Activated effector memory CD4-positive, alpha-beta T cell treated with Interleukin-2 at 50 U/mL for 16 hours (primary cell): ENCODE measurements around the gene CCDC137.
"Not testable (repeated sequence)": the region's sequence is repeated elsewhere in the genome, so short reads cannot be mapped to it uniquely, and the experiment has no call there.

ENCODE experiments used
- DNase-seq: peaks from one replicate; pipeline ENCODE4 v3.0.0-alpha.2; 2020

Gene CCDC137, protein sequence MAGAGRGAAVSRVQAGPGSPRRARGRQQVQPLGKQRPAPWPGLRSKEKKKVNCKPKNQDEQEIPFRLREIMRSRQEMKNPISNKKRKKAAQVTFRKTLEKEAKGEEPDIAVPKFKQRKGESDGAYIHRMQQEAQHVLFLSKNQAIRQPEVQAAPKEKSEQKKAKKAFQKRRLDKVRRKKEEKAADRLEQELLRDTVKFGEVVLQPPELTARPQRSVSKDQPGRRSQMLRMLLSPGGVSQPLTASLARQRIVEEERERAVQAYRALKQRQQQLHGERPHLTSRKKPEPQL

DNA sequence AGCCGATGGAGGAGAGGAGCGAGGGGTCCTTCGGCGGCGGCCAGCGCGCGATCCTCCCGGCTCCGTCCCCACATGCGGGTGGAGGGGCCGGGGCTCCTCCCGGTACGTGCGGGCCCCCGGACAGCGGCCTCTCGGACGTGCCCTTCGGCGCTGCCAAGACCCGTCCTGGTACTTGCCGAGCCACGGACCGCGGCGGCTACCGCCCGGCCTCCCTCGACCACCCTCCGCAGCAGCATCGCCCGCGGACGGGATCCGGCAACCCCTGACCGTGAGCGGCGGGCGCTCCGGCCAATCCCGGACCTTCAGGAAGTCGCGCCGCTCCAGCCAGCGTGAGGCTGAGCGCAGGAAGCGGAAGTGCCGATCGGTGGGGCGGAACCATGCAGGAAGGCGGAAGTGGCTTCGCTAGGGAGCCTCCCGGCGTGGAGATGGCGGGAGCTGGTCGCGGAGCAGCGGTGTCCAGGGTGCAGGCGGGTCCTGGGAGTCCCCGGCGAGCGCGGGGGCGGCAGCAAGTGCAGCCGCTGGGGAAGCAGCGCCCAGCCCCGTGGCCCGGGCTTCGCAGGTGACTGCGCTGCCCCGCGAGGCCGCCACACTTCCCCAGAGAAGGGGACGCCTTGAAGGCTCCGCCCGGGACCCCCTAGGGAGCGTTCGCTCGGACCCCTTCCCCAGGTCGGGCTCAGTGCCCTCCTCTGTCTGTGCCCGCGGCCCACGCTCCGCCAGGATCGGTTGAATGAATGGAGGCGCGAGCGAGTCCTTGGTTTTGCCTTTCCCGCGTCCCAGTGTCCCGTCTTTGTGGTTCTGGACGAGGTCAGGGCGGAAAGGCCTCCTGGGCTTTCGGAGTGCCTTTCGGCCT lies at the start of gene CCDC137, which contains the start of gene OXLD1:
Gene CCDC137, plus strand, starts transcription at position 396 of the 850 bp plus-strand sequence. Its CDS starts 30 bp downstream, at position 426.
Gene OXLD1, minus strand, starts transcription at position 264 of the 850 bp plus-strand sequence. Its CDS starts 28 bp downstream, at position 236.
- DNase-seq = peak; percentile 89

DNA sequence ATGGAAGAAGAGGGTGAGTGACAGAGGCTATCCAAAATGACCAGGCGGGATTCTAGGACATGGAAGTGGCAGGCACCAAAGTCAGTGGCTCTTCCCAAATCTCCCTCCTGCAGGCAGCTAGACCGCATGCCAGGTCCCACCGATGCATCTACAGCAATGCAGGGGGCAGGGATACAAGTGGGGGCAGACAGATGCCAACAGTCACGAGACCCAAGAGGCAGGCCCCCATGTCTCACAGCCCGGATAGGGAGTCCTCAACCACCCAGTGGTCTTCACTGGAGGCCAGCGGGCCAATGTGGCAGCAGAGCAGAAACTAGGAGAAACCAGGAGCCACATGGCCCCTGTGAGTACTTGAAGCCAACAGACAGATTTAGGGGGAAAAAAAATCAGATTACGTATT lies 49.7 kb upstream of the CCDC137 start:
- no peak for DNase-seq

DNA sequence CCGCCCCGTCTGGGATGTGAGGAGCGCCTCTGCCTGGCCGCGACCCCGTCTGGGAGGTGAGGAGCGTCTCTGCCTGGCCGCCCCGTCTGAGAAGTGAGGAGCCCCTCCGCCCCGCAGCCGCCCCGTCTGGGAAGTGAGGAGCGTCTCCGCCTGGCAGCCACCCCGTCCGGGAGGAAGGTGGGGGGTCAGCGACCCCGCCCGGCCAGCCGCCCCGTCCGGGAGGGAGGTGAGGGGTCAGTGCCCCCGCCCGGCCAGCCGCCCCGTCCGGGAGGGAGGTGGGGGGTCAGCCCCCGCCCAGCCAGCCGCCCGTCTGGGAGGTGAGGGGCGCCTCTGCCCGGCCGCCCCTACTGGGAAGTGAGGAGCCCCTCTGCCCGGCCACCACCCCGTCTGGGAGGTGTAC lies 48.2 kb upstream of the CCDC137 start:
- DNase-seq = not testable (repeated sequence)

DNA sequence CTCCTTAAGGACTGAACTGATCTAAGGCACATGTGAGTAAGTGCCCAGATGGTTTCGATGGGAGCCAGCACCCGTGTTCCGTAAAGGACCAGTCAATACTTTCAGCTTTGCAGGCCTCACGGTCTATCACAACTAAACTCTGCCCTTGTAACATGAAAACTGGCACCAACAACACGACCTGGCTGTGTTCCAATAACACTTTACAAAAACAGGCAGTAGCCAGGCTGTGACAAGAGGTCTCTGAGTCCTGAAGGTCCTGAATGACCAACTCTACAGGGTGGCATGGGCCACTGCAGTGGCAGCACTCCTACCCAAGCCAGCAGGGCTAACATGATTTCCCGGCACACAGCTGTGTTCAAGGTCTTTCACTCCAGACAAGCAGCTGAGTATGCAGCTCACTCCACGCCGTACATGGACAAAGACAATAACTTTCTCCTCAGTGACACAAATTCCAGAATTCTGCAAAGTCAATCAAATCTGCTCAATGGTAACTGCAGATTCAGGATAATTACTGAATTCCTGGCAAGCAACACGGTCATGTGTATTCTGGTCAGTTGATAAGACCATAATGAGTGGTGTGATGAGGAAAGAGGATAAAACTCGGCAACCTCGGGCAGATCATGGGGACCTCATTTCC lies 44.9 kb upstream of the CCDC137 start:
- no peak for DNase-seq

DNA sequence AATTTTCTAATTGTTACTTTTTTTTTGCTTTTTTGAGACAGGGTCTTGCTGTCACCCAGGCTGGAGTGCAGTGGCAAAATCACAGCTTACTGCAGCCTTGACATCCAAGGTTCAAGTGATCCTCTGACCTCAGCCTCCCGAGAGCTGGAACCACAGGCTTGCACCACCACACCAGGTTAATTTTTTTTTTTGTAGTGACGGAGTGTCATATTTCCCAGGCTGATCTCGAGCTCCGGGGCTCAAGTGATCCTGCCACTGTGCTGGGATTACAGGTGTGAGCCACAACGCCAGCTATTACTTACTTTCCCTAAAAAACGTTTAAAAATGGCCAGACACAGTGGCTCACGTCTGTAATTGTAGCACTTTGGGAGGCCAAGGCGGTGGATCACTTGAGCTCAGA lies 36.3 kb upstream of the CCDC137 start:
- DNase-seq = no peak

DNA sequence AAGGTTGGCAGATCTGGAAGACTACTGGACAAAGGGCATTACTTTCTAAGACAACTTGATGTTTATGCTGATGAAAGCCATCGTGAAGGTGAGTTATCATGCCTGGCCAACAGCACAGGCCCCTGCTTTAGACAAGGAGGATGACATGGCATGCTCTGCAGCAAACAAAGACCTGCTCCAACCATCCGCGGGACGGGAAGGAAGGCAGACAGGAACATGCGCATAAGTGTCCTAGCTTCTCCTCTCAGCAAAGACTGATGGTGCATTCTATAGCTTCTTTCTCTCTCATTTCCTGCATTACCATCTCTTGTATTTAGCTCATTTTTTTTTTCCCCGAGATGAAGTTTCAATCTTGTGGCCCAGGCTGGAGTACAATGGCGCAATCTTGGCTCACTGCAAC lies 35.1 kb upstream of the CCDC137 start:
- DNase-seq = no peak

DNA sequence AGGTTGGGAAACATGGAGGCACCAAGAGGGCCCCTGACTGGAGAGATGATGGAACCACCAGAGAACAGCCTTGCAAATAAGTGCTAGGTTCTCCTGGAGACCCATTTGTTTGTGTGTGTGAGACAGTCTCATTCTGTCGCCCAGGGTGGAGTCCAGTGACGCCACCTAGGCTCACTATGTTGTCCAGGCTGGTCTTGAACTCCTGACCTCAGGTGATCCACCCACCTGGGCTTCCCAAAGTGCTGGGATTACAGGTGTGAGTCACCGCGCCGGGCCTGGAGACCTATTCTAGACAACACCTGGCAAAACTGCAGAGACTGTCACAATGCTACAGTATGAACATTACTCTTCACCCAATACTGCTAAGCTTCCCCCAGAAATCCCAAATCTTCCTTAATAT lies 31.1 kb upstream of the CCDC137 start:
- DNase-seq = no peak

DNA sequence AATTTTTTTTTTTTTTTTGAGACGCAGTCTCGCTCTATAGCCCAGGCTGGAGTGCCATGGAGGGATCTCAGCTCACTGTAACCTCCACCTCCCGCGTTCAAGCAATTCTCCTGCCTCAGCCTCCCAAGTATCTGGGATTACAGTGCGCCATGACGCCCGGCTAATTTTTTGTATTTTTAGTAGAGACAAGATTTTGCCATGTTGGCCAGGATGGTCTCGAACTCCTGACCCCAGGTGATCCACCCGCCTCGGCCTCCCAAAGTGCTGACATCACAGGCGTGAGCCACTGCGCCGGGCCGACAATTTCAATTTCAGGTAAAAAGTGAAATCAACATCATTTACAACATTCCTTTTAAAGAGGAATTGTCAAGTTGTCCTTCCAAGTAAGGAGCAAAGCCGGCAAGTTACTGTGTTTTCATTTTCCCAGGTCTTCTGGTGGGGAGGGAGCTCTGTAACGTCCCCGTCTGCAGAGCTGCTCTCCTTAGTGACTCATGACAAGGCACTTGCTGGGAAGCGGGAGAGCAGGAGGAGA lies 30.5 kb upstream of the CCDC137 start:
- DNase-seq = no peak

DNA sequence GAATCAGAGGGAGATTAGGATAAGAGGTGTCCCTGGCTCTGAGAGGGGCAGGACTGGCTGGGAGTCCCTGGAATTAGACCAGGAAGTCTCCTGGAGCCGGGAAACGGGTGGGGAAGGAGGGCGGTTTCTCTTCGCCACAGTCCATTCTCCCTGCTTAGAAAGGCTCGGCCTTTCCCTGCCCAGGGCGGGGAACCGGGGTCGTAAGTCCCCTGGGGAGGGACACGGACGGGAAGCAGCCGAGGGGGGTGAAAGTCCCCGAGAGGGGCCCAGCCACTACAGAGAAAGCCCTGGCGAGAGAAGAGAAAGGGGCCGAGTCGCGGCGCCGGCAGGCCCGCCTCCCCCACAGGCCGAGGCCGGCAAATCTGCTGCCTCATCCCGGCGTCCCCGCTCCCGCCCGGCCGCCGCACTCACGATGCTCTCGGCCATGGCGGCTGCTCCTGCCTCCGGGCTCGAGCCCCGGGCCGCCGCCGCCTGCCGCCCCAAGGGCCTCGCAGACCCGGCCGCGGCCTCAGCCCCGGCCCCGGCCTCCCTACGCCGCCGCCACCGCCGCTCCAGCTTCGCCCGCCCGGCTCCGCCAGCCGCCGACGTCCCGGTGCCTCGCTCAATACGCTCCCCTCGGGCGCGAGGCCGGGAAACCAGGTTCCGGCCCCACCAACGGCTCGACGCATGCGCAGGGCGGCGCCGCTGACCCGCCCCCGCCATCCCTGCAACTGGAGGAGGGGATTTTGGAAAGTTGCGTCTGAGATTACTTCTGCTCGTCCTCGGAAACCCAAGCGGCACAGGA lies 29.8 kb upstream of the CCDC137 start, which contains the start of the genes NPLOC4 and TSPAN10:
Gene NPLOC4, minus strand, starts transcription at position 608 of the 784 bp plus-strand sequence. Its CDS starts 182 bp downstream, at position 426.
Gene TSPAN10, plus strand, starts transcription at position 692 of the 784 bp plus-strand sequence. CDS start 5,217 bp downstream, outside the sequence.
- peak; percentile 77 for DNase-seq

DNA sequence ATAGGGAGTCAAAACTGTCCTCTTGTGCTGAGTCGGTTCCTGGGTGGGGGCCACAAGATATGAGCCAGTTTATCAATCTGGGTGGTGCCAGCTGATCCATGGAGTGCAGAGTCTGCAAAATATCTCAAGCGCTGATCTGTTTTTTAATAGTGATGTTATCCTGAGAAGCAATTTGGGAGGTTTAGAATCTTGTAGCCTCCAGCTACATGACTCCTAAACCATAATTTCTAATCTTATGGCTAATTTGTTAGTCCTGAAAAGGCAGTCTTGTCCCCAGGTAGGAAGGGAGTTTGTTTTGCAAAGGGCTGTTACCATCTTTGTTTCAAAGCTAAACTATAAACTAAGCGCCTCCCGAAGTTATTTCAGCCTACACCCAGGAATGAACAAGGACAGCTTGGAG lies 27.9 kb upstream of the CCDC137 start:
- DNase-seq = no peak

DNA sequence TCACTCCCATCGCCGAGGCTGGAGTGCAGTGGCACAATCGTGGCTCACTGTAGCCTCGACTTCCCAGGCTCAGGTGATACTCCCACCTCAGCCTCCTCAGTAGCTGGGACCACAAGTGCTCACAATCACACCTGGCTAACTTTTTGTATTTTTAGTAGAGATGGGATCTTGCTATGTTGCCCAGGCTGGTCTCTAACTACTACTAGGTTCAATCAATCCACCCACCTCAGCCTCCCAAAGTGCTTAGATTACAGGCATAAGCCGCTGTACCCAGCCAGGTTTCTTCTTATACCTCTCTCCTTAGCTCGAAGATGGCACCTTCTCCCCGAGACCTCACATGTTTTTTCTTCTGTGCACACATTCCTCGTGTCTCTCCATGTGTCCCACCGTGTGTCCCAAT lies 26.5 kb upstream of the CCDC137 start:
- no peak for DNase-seq

DNA sequence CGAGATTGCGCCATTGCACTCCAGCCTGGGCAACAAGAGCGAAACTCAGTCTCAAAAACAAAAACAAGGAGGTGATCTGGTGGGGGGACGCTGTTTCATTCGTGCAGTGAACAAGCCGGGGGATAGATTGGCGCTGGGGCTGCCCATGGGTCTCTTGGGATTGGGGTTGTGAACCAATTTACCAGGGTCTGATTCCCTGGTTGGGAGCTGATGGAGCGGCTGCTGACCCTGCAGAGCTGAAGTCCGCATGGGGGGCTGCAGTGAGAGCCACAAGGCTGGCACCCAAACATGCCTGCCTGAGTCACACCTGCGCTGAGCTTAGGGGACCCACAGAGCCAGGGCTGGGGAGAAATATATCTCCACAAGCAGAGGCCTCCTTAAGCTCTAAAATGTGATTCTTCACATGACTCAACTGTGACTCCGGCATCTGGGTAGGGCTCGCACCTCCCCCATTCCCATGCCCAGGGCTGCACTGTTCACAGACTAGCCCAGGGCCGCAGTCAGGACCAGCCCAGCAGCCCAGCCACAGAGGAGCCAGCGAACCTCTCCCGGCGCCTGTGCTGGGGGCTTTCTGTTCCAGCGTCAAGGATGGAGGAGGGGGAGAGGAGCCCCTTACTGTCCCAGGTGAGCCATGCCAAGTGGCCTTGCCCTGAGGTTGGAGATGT lies 24.6 kb upstream of the CCDC137 start:
- no peak for DNase-seq

DNA sequence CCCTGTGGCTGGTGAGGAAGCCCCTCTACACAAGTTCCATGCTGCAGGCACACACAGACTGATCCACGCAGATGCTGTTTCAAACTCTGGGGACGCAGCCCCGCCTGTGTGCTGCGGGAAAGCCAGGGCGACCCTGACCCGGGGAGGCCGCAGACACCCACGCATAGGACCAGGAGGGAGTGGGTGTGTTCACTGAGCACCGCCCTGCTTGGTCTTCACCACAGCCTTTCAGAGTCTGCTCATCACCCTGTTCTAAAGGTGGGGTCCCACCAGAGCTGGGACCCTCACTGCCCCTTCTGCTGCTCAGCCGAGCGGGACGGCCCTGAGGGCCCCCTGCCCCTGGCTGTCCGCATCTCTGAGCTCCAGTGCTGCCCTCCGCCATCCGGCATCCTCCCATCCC lies 22.0 kb upstream of the CCDC137 start:
- no peak for DNase-seq

DNA sequence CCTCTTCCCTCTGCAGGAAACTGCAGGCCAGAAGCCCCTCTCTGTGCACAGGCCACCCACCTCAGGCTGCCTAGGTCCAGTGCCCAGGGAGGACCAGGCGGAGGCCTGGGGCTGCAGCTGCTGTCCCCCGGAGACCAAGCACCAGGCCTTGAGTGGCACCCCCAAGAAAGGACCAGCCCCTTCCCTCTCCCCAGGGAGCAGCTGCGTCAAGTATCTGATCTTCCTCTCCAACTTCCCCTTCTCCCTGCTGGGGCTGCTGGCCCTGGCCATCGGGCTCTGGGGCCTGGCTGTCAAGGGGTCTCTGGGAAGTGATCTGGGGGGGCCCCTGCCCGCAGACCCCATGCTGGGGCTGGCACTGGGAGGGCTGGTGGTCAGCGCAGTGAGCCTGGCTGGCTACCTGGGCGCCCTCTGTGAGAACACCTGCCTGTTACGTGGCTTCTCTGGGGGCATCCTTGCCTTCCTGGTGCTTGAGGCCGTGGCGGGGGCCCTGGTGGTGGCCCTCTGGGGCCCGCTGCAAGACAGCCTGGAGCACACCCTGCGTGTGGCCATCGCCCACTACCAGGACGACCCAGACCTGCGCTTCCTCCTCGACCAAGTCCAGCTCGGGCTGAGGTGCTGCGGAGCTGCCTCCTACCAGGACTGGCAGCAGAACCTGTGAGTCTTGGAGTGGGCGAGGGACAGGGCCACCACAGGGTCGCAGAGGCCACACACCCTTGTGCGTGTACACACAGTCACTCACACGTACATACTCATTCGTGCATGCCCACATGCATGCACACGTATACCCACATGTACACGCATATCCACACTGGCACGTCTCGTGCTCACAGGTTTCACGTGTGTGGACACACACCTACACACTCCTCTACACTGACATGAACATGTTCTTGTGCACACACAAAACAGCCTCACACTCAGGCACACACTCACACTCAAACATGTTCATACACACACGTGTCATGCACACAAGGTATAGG lies 21.3 kb upstream of the CCDC137 start:
- DNase-seq = no peak

DNA sequence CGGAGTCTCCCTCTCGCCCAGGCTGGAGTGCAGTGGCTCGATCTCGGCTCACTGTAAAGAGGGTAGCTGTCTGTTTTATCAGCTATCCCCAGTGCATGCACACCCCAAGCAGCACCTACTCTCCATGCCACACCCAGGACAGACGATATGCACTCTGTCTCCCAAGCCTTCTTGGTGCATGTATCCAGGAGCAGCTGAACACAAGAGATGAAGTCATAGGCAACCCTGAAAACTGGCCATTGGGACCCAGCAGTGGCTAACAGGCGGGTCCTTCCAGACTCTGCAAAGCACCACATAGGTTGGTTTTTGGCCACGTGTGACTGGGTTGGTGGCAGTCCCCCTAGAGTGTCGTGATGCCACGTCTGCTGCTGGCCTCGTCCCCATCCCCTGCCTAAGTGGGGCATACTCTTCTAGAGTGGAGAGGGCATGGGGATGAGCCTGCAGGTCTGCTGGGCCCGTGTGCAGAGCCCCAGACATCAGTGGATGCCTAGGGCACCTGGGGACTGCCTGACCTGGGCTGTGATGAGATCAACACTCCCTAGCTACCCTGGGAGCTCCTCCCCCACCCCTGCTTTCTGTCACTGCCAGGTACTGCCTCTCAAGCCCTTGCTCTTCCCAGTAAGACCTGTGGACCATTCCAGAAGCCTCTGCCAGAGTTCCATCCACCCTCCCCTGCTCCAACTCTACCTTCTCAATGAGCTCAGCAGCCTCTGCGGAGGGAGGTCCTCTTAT lies 19.5 kb upstream of the CCDC137 start:
- DNase-seq = no peak

DNA sequence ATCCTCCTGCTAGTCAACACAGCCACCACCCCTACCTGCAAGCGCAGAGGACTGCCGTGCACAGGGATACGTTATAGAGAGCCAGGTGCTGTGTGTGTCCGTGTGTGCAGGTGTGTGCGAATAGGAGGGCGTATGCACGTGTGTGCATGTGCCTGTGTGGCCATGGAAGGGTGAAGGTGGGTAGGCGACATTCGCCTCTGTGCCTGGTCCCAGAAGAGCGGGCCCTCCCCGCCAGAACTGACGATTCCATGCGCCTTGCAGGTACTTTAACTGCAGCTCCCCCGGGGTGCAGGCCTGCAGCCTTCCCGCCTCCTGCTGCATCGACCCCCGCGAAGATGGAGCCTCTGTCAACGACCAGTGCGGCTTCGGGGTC lies 18.9 kb upstream of the CCDC137 start:
- no peak for DNase-seq

DNA sequence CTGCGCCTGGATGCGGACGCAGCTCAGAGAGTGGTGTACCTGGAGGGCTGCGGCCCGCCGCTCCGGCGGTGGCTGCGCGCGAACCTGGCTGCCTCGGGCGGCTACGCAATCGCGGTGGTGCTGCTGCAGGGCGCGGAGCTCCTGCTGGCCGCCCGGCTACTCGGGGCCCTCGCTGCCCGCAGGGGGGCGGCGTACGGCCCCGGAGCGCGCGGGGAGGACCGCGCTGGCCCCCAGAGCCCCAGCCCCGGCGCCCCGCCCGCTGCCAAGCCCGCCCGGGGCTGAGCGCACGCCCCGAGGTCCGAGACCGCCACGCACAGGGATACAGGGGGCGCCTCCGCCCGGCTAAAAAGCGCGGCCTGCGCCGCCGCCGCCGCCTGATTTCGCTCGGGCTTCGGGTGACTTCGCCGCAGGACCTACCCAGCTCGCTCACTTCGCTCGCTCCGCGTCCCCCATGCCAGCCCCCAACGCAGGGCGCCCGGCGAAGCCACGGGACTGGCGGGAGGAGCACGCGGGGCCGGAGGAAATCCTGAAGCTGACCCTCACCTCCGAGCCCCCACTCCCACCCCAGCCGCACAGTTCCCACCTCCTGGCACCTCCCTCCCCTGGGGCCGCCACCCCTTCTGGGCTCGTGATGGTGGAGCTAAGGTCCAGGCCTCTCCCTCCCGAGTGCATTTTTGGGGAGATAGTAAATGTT lies 18.4 kb upstream of the CCDC137 start:
- DNase-seq = no peak

DNA sequence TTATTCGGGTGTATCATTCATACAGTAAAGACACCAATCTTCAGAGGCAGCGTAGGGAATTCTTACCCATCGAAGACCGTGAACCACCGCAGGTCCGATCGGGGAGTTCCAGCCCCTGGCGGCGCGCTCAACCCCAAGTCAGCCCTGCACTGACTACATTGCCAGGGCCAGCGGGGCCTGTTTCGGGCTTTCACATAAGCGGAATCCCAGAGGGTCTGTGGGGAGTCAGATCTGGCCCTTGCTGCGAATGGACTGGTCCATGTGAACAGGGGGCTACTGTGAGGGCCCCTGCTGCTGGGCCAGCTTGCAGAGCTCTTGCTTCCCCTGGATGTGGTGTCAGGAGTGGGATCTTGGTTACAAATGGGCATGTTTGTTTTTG lies 17.8 kb upstream of the CCDC137 start:
- DNase-seq = no peak

DNA sequence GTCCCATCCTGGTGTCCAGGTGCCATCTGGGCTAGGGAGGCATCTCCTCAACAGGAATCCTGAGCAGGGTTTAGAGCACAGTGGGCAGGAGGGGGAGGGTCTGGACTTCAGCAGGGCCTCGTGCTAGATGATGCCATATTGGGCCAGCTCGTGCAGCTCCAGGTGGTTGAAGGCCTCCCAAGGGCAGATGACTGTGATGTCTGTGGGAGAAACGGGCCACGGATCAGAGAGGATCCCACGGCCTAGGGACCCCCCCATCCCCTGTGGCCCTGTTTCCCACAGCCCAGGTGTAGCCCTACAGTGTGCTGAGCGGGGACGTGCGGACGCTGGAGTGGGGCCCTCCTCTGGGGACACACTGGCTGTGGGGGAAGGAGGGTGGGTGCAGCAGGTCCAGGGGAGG lies 15.6 kb upstream of the CCDC137 start:
- DNase-seq = no peak
